Measurements from ENCODE around the gene POGLUT2. TPM values are rescaled to one million over a fixed set of nuclear protein-coding genes. Genes with fewer than 3 reads are reported as not detected.

The POGLUT2 gene
- total and polyA plus RNA-seq, 4 donors: 4.0 to 7.5 (median 6.0) TPM

DNA sequence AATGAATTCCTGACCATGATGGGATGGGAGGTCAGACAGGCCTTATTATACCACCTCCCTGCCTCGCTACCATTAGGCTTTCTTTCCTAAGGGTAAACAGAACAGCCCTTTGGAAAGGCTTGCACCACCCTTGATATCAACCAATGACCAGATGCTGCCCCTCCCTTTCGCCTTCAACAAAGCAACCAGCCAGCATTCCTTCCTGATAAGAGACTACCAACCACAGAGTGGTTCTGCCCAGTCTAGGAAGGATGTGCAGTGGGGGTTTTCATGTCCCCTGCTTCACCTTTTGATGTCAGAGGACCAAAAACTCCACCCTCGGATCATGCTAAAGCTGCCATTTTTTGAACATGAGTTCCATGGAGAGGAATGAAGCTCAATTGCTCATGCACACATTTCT, 46.9 kb downstream of the POGLUT2 start:
- Histone ChIP-seq H3K4me3 (ENCODE audit: low read depth in 1 of 3, low read length in 3 of 3) (no peak overlapping the region), H3K36me3 (ENCODE audit: control insufficient read depth in 4 of 4, insufficient read depth in 3 of 4, low read depth in 1 of 4, low read length in 3 of 4) (no peaks in the 10 kb centered on the region), H3K27me3 (ENCODE audit: control insufficient read depth in 4 of 4, insufficient read depth in 4 of 4, low read length in 3 of 4) (no peaks in the 10 kb centered on the region), H3K9me3 (ENCODE audit: control insufficient read depth in 4 of 4, low read length in 3 of 4) (peaks cover 0 to 4% (median under 1%) of the 10 kb centered on the region in 4 donors), H3K27ac (ENCODE audit: low read depth in 1 of 2, low read length in 2 of 2) (no peak overlapping the region), H3K4me1 (ENCODE audit: control insufficient read depth in 4 of 4, insufficient read depth in 4 of 4, low read length in 3 of 4) (no peaks in the 10 kb centered on the region), H3K9ac (ENCODE audit: low read depth in 1 of 2, low read length in 2 of 2) (no peak overlapping the region)
- 96% methylated on average over 3 of the region's 3 CpGs for WGBS
- no peak for DNase-seq (ENCODE audit: low spot score)
- TF ChIP-seq GABPA (IDR thresholded peaks at IDR 0.05 in 1 of 2, conservative IDR thresholded peaks at IDR 0.05 in 1 of 2): no peak
- no peak for TF ChIP-seq HNF4G (IDR thresholded peaks at IDR 0.05)
- no peak for TF ChIP-seq FOXA2 (IDR thresholded peaks at IDR 0.05)
- TF ChIP-seq, protein P1, sequence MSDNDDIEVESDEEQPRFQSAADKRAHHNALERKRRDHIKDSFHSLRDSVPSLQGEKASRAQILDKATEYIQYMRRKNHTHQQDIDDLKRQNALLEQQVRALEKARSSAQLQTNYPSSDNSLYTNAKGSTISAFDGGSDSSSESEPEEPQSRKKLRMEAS (IDR thresholded peaks at IDR 0.05): no peak
- TF ChIP-seq EGR1 (IDR thresholded peaks at IDR 0.05; ENCODE audit: low read depth in 2 of 2): no peak
- no peak for TF ChIP-seq FOXA1 (IDR thresholded peaks at IDR 0.05)
- no peak for TF ChIP-seq ATF3 (IDR thresholded peaks at IDR 0.05)
- TF ChIP-seq NR2F2 (IDR thresholded peaks at IDR 0.05): no peak
- TF ChIP-seq TAF1 (conservative IDR thresholded peaks at IDR 0.05): no peak
- TF ChIP-seq YY1 (IDR thresholded peaks at IDR 0.05): no peak
- TF ChIP-seq, protein P2, sequence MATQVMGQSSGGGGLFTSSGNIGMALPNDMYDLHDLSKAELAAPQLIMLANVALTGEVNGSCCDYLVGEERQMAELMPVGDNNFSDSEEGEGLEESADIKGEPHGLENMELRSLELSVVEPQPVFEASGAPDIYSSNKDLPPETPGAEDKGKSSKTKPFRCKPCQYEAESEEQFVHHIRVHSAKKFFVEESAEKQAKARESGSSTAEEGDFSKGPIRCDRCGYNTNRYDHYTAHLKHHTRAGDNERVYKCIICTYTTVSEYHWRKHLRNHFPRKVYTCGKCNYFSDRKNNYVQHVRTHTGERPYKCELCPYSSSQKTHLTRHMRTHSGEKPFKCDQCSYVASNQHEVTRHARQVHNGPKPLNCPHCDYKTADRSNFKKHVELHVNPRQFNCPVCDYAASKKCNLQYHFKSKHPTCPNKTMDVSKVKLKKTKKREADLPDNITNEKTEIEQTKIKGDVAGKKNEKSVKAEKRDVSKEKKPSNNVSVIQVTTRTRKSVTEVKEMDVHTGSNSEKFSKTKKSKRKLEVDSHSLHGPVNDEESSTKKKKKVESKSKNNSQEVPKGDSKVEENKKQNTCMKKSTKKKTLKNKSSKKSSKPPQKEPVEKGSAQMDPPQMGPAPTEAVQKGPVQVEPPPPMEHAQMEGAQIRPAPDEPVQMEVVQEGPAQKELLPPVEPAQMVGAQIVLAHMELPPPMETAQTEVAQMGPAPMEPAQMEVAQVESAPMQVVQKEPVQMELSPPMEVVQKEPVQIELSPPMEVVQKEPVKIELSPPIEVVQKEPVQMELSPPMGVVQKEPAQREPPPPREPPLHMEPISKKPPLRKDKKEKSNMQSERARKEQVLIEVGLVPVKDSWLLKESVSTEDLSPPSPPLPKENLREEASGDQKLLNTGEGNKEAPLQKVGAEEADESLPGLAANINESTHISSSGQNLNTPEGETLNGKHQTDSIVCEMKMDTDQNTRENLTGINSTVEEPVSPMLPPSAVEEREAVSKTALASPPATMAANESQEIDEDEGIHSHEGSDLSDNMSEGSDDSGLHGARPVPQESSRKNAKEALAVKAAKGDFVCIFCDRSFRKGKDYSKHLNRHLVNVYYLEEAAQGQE (IDR thresholded peaks at IDR 0.05): no peak
- no peak for TF ChIP-seq ZBTB33 (IDR thresholded peaks at IDR 0.05)
- TF ChIP-seq RAD21 (IDR thresholded peaks at IDR 0.05): no peak
- TF ChIP-seq JUND (IDR thresholded peaks at IDR 0.05): no peak

- no peak for DNase-seq (ENCODE audit: low spot score)
- no peaks in the 10 kb centered on the region for H3K36me3 ChIP-seq (ENCODE audit: control insufficient read depth in 4 of 4, insufficient read depth in 3 of 4, low read depth in 1 of 4, low read length in 3 of 4)
- H3K4me1 ChIP-seq (ENCODE audit: control insufficient read depth in 4 of 4, insufficient read depth in 4 of 4, low read length in 3 of 4): no peaks in the 10 kb centered on the region
- no peak overlapping the region for H3K4me3 ChIP-seq (ENCODE audit: low read depth in 1 of 3, low read length in 3 of 3)
- TF ChIP-seq FOXA1 (IDR thresholded peaks at IDR 0.05): no peak
- TF ChIP-seq NR2F2 (IDR thresholded peaks at IDR 0.05): no peak
- no peak for TF ChIP-seq HNF4G (IDR thresholded peaks at IDR 0.05)
- no peak for TF ChIP-seq EGR1 (IDR thresholded peaks at IDR 0.05; ENCODE audit: low read depth in 2 of 2)
- TF ChIP-seq YY1 (IDR thresholded peaks at IDR 0.05): no peak
- TF ChIP-seq HNF4A (conservative IDR thresholded peaks at IDR 0.05): no peak
- TF ChIP-seq CTCF (IDR thresholded peaks at IDR 0.05; ENCODE audit: low read depth, low read length, missing input control): no peak
- no peak for TF ChIP-seq SP1 (IDR thresholded peaks at IDR 0.05)
- no peak for TF ChIP-seq FOXA2 (IDR thresholded peaks at IDR 0.05)
- TF ChIP-seq RAD21 (IDR thresholded peaks at IDR 0.05): no peak
- TF ChIP-seq JUND (IDR thresholded peaks at IDR 0.05): no peak
- TF ChIP-seq, protein P2 (IDR thresholded peaks at IDR 0.05): no peak
- no peak for TF ChIP-seq RXRA (IDR thresholded peaks at IDR 0.05)
- TF ChIP-seq TAF1 (conservative IDR thresholded peaks at IDR 0.05): no peak
- TF ChIP-seq, protein P1 (IDR thresholded peaks at IDR 0.05): no peak
- TF ChIP-seq ZBTB33 (IDR thresholded peaks at IDR 0.05): no peak
- H3K27me3 ChIP-seq (ENCODE audit: control insufficient read depth in 4 of 4, insufficient read depth in 4 of 4, low read length in 3 of 4): no peaks in the 10 kb centered on the region
- H3K9me3 ChIP-seq (ENCODE audit: control insufficient read depth in 4 of 4, low read length in 3 of 4): peaks cover 10 to 45% (median 34%) of the 10 kb centered on the region in 4 donors
- no peak overlapping the region for H3K27ac ChIP-seq (ENCODE audit: low read depth in 1 of 2, low read length in 2 of 2)
- no peak overlapping the region for H3K9ac ChIP-seq (ENCODE audit: low read depth in 1 of 2, low read length in 2 of 2)
Measured at GRCh38 chr13:102742506-102742905, 56.3 kb downstream of the POGLUT2 start.

Measured in liver (tissue), 9 donors.